Measurements from ENCODE around the gene ERBB4. TPM values are rescaled to one million over a fixed set of nuclear protein-coding genes. Genes with fewer than 3 reads are reported as not detected.

The ERBB4 gene
- total RNA-seq (2021; ENCODE audit: unreplicated experiment) (0.15 TPM), Bru-seq, nascent RNA (percentile 21 among the genes with signal in this experiment), BruChase-seq, experiment 1, labeled RNA remaining after a 2-hour chase (percentile 23 among the genes with signal in this experiment), BruChase-seq, experiment 2, labeled RNA remaining after a 6-hour chase (percentile 18 among the genes with signal in this experiment)
- polyA plus RNA-seq (2012; ENCODE audit: insufficient read length): not detected
- long read RNA-seq: 0 reads

GRCh38 chr2:212538305-212539071 lies at the start of gene ERBB4:
ERBB4 (minus strand) TSS chr2:212538802; CDS start chr2:212538530, 272 bp downstream.
- ChIA-PET CTCF (no interaction called here), POLR2A (no interaction called here)
- Histone ChIP-seq H3K4me3 (ENCODE audit: low read depth in 2 of 2, low read length in 2 of 2) (peak within 1 kb of the TSS; percentile 45 to 59), H3K36me3 (ENCODE audit: control insufficient read depth, insufficient read depth, low read length) (no peaks in the 10 kb centered on the region), H3K9me3 (ENCODE audit: control insufficient read depth, insufficient read depth, low read depth, low read length) (no peaks in the 10 kb centered on the region), H3K4me1 (ENCODE audit: control insufficient read depth, insufficient read depth, low read length) (peaks cover 3% of the 10 kb centered on the region; the same call in 1 of the 2 replicates), H3K27ac (ENCODE audit: low read length) (no peak within 1 kb of the TSS), H3K27me3 (ENCODE audit: control insufficient read depth, insufficient read depth, low read length) (peaks cover 20% of the 10 kb centered on the region)
- TF ChIP-seq POLR2AphosphoS5 (IDR thresholded peaks at IDR 0.05; ENCODE audit: low read depth, low read length) (no peak), SIN3A (IDR thresholded peaks at IDR 0.05; ENCODE audit: borderline replicate concordance, insufficient read depth, low read depth, low read length) (no peak), REST (IDR thresholded peaks at IDR 0.05; ENCODE audit: insufficient read depth in 1 of 2, low read depth in 2 of 2, low read length in 1 of 2) (no peak), CTCF (IDR thresholded peaks at IDR 0.05) (no peak), TCF7L2 (IDR thresholded peaks at IDR 0.05; ENCODE audit: low read depth, low read length) (no peak)
- DNase-seq (ENCODE audit: low read depth, low spot score): no peak
- no TSS peak for BruUV-seq (replicated peaks)
- intact Hi-C loops (cut with micrococcal nuclease; ENCODE audit: unreplicated experiment) (no loop called here), in situ Hi-C loops (cut with HindIII; ENCODE audit: low pct_unique_long_range_greater_than_20kb, low sequenced_read_pairs) (no loop called here)
- peak; percentile 40; the same call in 1 of the 2 replicates for ATAC-seq

- in situ Hi-C loops (cut with HindIII; ENCODE audit: low pct_unique_long_range_greater_than_20kb, low sequenced_read_pairs): no loop called here
- Histone ChIP-seq H3K9me3 (ENCODE audit: control insufficient read depth, insufficient read depth, low read depth, low read length) (no peaks in the 10 kb centered on the region; the same call in 1 of the 2 replicates), H3K27me3 (ENCODE audit: control insufficient read depth, insufficient read depth, low read length) (no peaks in the 10 kb centered on the region), H3K4me3 (ENCODE audit: low read depth in 2 of 2, low read length in 2 of 2) (no peak overlapping the region), H3K4me1 (ENCODE audit: control insufficient read depth, insufficient read depth, low read length) (no peaks in the 10 kb centered on the region), H3K36me3 (ENCODE audit: control insufficient read depth, insufficient read depth, low read length) (no peaks in the 10 kb centered on the region), H3K27ac (ENCODE audit: low read length) (no peak overlapping the region)
- ChIA-PET POLR2A (no interaction called here), CTCF (no interaction called here)
- BruUV-seq (replicated peaks): no TSS peak
- ATAC-seq: no peak
- no peak for TF ChIP-seq CTCF (IDR thresholded peaks at IDR 0.05)
- no peak for TF ChIP-seq TCF7L2 (IDR thresholded peaks at IDR 0.05; ENCODE audit: low read depth, low read length)
- no peak for TF ChIP-seq SIN3A (IDR thresholded peaks at IDR 0.05; ENCODE audit: borderline replicate concordance, insufficient read depth, low read depth, low read length)
- no peak for TF ChIP-seq POLR2AphosphoS5 (IDR thresholded peaks at IDR 0.05; ENCODE audit: low read depth, low read length)
- TF ChIP-seq REST (IDR thresholded peaks at IDR 0.05; ENCODE audit: insufficient read depth in 1 of 2, low read depth in 2 of 2, low read length in 1 of 2): no peak
- DNase-seq (ENCODE audit: low read depth, low spot score): no peak
- intact Hi-C loops (cut with micrococcal nuclease; ENCODE audit: unreplicated experiment): no loop called here
Measured at GRCh38 chr2:212580117-212580516, 41.5 kb upstream of the ERBB4 start.
